C4-2B (cell line): Measurements from ENCODE around the gene NRN1L.

Experiments
- H3K27ac ChIP-seq: fragments of 450-650 bp; 2 replicates; pipeline ENCODE4 v1.5.1; 2017
- ZFX ChIP-seq: fragments of 450-650 bp; IDR thresholded peaks from 2 replicates; pipeline ENCODE4 v1.6.1; 2017
- TF ChIP-seq, protein P1 (sequence below): fragments of 450-650 bp; conservative IDR thresholded peaks from 2 replicates; pipeline ENCODE4 v1.5.1; 2017; ENCODE audit warnings: mild to moderate bottlenecking

NRN1L gene

DNA sequence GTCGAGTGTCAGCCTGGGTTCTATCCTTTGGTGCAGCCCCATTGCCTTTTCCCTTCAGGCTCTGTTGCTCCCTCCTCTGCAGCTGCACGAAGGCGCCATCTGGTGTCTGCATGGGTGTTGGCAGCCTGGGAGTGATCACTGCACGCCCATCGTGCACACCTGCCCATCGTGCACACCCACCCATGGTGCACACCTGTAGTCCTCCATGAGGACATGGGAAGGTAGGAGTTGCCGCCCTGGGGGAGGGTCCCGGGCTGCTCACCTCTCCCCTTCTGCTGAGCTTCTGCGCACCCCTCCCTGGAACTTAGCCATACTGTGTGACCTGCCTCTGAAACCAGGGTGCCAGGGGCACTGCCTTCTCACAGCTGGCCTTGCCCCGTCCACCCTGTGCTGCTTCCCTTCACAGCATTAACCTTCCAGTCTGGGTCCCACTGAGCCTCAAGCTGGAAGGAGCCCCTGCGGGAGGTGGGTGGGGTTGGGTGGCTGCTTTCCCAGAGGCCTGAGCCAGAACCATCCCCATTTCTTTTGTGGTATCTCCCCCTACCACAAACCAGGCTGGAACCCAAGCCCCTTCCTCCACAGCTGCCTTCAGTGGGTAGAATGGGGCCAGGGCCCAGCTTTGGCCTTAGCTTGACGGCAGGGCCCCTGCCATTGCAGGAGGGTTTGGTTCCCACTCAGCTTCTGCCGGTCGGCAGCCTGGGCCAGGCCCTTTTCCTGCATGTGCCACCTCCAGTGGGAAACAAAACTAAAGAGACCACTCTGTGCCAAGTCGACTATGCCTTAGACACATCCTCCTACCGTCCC is 44.1 kb downstream of the NRN1L start:
- H3K27ac ChIP-seq, result peak overlapping the region; percentile 97; the same call in 1 of the 2 replicates
- TF ChIP-seq, protein P1, sequence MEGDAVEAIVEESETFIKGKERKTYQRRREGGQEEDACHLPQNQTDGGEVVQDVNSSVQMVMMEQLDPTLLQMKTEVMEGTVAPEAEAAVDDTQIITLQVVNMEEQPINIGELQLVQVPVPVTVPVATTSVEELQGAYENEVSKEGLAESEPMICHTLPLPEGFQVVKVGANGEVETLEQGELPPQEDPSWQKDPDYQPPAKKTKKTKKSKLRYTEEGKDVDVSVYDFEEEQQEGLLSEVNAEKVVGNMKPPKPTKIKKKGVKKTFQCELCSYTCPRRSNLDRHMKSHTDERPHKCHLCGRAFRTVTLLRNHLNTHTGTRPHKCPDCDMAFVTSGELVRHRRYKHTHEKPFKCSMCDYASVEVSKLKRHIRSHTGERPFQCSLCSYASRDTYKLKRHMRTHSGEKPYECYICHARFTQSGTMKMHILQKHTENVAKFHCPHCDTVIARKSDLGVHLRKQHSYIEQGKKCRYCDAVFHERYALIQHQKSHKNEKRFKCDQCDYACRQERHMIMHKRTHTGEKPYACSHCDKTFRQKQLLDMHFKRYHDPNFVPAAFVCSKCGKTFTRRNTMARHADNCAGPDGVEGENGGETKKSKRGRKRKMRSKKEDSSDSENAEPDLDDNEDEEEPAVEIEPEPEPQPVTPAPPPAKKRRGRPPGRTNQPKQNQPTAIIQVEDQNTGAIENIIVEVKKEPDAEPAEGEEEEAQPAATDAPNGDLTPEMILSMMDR, result peak; percentile 94
- no peak for TF ChIP-seq ZFX

DNA sequence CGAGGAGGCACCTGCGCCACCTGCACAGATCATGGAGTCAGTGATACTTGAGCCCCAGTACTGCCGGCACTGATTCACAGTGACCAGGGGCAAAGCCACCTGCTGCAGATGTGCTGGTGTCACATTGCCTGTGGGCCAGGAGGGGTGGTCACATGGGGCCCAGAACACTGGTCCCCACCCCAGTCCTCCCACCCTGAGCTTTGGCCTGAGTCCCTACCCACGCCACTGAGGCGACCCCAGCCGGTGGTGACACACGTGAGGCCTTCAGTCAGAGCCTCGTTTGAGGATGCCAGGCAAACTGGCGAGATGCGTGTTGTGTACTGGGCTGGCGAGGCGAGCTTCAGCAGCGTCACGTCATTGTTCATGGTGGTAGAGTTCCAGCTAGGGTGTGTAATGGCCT is 45.5 kb downstream of the NRN1L start:
- H3K27ac ChIP-seq, result no peak overlapping the region
- TF ChIP-seq, protein P1, result no peak
- TF ChIP-seq ZFX, result no peak

DNA sequence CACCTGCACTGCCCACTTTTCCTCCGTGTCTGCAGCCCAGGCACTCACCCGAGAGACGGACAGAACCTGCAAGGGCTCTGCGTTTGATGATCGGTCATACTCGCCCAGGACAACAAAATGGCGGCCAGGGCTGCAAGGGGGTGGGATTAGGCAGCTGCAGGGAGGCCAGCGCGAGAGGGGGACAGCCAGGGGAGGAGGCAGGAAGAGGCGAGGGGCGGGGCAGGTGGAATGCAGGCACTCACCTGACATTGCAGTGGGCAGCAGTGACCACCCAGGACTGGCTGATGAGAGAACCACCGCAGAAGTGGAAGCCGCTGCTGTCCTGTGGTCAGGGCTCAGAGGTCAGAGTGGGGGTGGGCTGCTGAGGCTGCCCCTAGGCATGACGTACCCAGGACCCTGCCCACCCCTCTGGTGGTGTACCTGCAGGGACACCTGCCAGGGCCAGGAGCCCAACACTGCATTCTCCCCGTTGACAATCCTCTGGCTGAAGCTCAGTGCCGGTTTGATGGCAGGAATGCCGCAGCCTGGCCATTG is 46.1 kb downstream of the NRN1L start:
- no peak overlapping the region for H3K27ac ChIP-seq
- TF ChIP-seq, protein P1, result no peak
- no peak for TF ChIP-seq ZFX

DNA sequence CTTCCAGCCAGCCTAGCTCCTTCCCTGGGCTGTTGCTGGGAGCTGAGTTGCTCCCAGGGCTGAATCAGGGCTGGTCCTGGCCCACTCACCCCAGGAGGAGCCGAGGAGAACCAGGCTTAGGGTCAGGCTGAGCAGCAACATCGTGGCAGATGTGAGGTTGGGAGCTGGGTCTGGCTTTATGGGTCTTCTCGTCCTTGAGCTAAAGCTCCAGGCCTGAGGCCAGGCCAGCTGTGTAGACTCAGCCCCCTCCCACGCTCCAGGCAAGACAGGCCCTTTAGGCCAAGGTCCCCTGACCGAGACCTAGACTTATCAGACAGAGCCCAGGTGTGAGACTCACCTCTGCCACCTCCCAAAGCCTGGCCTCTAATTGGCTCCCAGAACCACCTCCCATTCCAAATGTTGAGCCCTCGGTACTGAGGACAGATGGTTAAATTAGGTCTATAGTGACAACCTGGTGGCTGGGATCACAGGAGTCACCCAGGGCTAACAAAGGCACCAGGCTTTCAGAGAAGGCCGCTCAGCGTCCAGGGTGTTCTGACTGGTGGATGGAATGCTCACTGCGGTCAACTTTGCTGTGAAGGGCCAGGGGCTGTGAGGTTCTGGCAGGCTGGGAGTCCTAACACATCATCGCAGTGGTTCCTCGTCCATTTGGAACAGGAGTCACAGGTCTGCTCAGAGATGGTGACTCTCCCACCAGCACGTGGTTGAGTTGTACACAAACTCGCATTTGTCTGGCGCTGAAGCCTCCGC is 47.2 kb downstream of the NRN1L start, which contains the start of gene CTRL:
TSS of gene CTRL (minus strand) at position 151 of the 750 bp plus-strand sequence. CDS start at position 141, 10 bp downstream.
- TF ChIP-seq, protein P1, result no peak
- no peak for TF ChIP-seq ZFX

GRCh38 chr16:67932462-67932840 is 47.8 kb downstream of the NRN1L start:
- no peak overlapping the region for H3K27ac ChIP-seq
- TF ChIP-seq, protein P1, result no peak
- no peak for TF ChIP-seq ZFX

More for the DNA sequence above, 47.2 kb downstream of the NRN1L start, which contains the start of gene CTRL:
- no peak within 1 kb of the TSS for H3K27ac ChIP-seq

GRCh38 chr16:67933805-67934204 is 49.1 kb downstream of the NRN1L start:
- H3K27ac ChIP-seq, result no peak overlapping the region; the same call in 1 of the 2 replicates
- TF ChIP-seq, protein P1, result no peak
- TF ChIP-seq ZFX, result no peak
